Stimulated activated CD8-positive, alpha-beta memory T cell treated with anti-CD3 and anti-CD28 coated beads, Interleukin-2, amount 100 ng/mL, for 1 hour (primary cell): ENCODE results near the gene NAA38.
A peak's percentile ranks its signal among the peaks of the same experiment; 100 is the strongest.

Source experiments
- DNase-seq, 2 donors: peaks; one replicate each; pipeline ENCODE4 v3.0.0-alpha.2; 2020; ENCODE audit warnings: low read depth in 2 of 2

NAA38 gene

GRCh38 chr17:7841396-7841914, 15.9 kb downstream of the NAA38 start:
- DNase-seq: peak; percentile 89 to 91

- no peak for DNase-seq
Measured at GRCh38 chr17:7840875-7841274, 16.5 kb downstream of the NAA38 start.

- DNase-seq: no peak
Measured at GRCh38 chr17:7840441-7840840, 16.9 kb downstream of the NAA38 start.

- DNase-seq: no peak
Measured at GRCh38 chr17:7839876-7840261, 17.5 kb downstream of the NAA38 start.

- DNase-seq: no peak
Measured at GRCh38 chr17:7839190-7839875, 18.0 kb downstream of the NAA38 start.

- no peak for DNase-seq
Measured at GRCh38 chr17:7838090-7839075, 19.0 kb downstream of the NAA38 start.

- no peak for DNase-seq
Measured at GRCh38 chr17:7837408-7838088, 19.8 kb downstream of the NAA38 start.

- no peak for DNase-seq
Measured at GRCh38 chr17:7836596-7837407, 20.6 kb downstream of the NAA38 start.

GRCh38 chr17:7835814-7836595, 21.4 kb downstream of the NAA38 start:
- DNase-seq: no peak

GRCh38 chr17:7834957-7835813, 22.2 kb downstream of the NAA38 start:
- peak; percentile 68 to 75 for DNase-seq

- no peak for DNase-seq
Measured at GRCh38 chr17:7834542-7834956, 22.8 kb downstream of the NAA38 start.

GRCh38 chr17:7833795-7834541, 23.4 kb downstream of the NAA38 start, which contains the start of gene KDM6B:
Gene KDM6B (plus strand): TSS chr17:7834217. CDS start chr17:7845555, 11,338 bp downstream.
- DNase-seq: peak; percentile 76 to 79

GRCh38 chr17:7833011-7833794, 24.2 kb downstream of the NAA38 start:
- no peak for DNase-seq

- DNase-seq: no peak
Measured at GRCh38 chr17:7832431-7832830, 24.9 kb downstream of the NAA38 start.

- DNase-seq: no peak
Measured at GRCh38 chr17:7831233-7831632, 26.1 kb downstream of the NAA38 start.

- DNase-seq: no peak
Measured at GRCh38 chr17:7830616-7831015, 26.7 kb downstream of the NAA38 start.

- no peak for DNase-seq
Measured at GRCh38 chr17:7825206-7825990, 32.0 kb downstream of the NAA38 start.
